NCI-H69 (cell line): Measurements from ENCODE around the gene UBL7.
A peak's percentile ranks its signal among the peaks of the same experiment; 100 is the strongest.

Experiments
- DNase-seq: peaks from one replicate; lab custom pipeline; 2025; lab: John Stamatoyannopoulos, UW

UBL7 gene

DNA sequence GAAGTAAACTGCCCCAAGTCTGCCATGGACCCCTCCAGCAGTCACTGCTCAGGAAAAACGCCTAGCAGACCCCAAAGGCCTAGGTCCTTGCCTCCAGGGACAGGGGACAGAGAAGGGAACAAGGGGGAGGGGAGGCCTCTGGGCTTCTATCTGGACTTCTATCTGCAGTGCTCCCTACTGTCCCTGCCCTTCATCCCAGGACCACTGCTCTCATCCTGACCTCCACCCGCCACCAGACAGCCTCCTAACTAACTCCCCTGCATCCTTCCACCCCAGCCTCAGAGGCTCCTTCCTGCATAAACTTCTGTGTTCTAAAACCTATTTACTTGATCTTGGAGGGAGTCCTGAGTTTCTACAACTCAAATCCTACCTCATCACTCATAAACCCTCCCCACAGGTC is 52.6 kb downstream of the UBL7 start:
- DNase-seq: no peak

GRCh38 chr15:74406992-74407705 is 53.8 kb downstream of the UBL7 start:
- DNase-seq: peak; percentile 12

DNA sequence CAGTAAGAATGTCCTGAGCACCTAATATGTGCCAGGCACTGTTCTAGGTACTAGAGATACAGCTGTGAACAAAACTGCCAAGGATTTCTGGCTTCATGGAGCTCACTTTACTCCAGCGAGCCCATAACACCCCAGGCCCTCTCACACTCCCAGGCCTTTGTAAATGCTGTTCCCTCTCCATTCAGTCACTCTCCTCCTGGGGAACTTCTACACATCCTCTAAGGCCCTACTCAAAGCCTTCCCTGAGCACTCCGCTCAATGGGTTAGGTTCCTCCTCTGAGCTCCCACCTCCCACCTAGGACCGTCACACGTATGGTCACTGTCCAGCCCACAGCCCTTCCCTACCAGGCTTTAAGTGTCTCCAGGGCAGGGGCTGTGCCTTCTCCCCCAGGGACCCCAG is 54.4 kb downstream of the UBL7 start:
- DNase-seq: no peak

DNA sequence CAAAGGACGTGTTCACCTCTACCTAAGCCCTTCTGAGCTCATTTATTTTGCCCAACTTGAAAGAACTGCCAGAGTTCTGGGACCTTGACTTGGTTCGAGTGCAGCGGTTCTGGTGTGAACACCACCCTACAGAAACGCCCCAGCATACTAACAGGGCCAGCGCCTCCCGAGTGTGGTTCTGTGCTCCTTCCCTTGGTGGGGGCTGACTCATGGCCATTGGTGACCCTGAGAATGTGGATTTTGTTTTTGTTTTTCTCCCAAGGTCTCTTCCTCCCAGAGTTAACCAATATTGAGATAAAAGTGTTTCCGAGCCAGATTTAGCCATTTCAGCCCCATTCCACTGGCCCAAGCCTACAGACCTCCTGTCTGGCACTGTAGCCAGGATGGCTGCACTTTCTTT is 55.1 kb downstream of the UBL7 start:
- DNase-seq: no peak

DNA sequence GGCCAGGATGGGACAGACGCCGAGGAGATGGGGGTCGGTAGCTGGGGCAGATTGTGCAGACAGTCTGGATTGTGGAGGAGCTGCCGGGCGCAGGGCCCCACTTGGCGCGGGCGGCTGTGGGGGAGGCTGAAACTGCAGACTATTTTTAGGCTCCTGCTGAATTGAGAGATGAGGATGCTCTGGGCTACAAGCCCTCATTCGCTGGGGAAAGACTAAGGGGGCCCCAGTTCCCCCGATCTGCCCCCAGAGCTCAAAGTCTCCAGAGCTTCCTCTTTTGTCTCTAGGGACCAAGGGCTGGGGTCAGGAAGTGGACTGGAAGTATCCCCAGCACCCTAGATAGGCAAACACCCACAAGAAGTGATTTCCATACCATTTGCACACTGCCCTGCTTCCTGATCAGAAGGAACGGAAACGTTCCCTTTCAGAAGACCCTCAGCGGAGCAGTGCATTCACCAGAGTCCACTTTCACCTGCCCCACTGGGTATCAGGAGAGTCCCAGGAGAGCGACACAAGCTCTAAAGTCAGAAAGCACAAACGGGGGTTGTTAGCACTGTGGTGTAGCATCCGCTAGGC is 56.9 kb downstream of the UBL7 start:
- DNase-seq: no peak

GRCh38 chr15:74403588-74403919 is 57.4 kb downstream of the UBL7 start:
- DNase-seq: no peak

DNA sequence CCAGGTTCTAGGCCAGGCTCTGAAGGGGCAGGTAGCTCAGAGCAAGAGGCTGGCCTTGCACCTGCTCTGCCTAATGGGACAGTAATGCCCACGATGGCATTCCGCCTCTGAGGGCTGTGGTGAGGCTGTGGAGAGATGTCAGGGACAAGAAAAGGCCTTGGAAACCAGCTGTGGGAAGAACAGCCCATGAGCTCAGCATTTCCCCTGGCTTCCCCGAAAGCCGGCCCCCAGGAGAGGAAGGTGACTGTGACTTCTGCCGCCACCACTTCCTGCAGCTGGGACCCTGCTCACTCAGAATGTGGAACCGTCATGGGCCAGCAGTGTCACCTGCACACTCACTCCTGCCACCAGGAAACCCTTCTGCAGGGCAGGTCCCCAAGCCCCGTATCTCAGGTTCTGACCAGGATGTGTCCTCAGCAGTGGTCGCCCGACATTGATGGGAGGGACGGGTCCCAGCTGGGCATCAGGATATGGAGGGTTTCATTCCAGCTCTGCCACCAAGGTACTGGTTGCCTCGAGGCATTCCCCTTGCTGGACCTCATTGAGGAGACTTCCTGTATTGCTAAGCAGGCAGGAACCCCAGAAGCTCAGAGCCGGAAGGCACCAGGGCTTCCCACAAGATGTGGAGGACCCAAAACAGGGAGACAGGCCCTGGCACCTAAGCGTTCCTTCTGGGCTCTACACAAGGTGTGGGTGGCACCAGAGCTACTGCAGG is 57.9 kb downstream of the UBL7 start:
- no peak for DNase-seq

DNA sequence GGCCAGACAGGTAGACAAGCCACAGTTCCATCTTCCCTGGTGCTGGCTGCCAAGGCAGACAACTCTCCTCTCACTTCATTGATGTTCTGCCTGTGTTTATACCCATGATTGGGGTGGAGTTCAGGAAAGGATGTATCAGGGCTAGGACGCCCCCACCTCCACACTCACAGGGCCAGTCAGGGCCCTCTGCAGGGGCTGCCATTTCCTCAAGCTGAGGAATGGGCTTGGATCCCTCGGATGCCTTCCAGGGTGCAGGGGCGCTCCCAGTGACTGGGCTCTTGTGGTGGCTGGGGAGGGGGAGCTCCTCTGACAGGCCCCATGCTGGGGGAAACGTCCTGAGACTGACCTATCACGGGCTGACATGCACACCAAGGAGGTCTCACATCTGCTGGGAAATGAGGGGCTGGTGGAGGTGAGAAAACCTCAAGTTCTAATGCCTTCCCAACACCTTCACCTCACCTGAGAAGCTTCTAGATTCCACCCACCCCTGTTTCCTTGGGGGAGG is 58.6 kb downstream of the UBL7 start:
- no peak for DNase-seq

DNA sequence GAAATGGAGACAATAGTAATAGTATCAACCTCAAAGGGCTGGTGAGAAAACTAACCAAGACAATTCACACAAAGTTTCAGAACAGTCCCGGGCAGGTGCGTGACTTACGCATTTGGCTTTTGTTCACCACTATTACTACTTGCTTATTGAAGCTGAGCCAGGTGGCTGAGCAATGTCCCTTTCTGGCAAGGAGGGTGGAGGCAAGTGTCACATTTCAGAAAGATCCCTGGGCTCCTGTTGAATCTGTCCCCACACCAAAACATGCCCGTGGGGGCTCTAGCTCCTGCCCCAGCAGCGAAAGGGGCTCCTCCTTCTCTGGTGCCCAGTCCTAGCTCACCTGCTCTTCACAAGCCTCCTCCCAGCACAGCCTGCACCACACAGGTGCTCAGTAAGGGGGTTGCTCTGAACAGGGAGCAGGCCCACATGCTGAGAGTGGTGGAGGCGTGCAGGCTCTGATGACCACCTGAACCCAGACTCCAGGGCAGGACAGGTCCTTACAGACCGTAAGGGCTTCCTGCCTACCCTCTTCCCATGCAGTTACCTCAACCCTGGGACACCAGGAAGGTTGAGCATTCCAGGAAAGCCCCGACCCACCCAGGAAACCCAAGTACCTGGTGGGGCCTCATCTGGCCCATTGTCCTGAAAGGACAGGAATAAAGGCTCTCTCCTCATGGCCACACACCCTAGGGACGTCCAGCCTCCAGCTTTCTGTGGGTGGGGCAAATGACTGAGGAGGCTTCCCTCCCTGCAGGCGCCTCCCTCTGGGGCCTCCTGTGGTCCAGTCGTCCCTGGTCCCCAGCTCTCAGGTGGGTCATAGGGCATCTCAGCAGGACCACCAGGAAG is 59.8 kb downstream of the UBL7 start:
- DNase-seq: peak; percentile 17

GRCh38 chr15:74400313-74400860 is 60.6 kb downstream of the UBL7 start:
- no peak for DNase-seq

GRCh38 chr15:74399511-74400312 is 61.2 kb downstream of the UBL7 start:
- no peak for DNase-seq

GRCh38 chr15:74399100-74399499 is 61.9 kb downstream of the UBL7 start:
- no peak for DNase-seq

DNA sequence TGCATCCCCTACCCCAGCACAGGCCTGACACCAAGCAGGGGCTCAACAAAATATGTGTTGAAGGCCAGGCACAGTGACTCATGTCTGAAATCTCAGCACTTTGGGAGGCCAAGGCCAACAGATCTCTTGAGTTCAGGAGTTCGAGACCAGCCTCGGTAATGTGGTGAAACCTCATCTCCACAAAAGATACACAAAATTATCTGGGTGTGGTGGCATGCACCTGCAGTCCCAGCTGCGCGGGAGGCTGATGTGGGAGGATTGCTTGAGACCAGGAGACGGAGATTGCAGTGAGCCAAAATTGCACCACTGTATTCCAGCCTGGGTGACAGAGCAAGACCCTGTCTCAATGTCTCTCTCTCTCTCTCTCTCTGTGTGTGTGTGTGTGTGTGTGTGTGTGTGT is 62.8 kb downstream of the UBL7 start:
- DNase-seq: no peak

DNA sequence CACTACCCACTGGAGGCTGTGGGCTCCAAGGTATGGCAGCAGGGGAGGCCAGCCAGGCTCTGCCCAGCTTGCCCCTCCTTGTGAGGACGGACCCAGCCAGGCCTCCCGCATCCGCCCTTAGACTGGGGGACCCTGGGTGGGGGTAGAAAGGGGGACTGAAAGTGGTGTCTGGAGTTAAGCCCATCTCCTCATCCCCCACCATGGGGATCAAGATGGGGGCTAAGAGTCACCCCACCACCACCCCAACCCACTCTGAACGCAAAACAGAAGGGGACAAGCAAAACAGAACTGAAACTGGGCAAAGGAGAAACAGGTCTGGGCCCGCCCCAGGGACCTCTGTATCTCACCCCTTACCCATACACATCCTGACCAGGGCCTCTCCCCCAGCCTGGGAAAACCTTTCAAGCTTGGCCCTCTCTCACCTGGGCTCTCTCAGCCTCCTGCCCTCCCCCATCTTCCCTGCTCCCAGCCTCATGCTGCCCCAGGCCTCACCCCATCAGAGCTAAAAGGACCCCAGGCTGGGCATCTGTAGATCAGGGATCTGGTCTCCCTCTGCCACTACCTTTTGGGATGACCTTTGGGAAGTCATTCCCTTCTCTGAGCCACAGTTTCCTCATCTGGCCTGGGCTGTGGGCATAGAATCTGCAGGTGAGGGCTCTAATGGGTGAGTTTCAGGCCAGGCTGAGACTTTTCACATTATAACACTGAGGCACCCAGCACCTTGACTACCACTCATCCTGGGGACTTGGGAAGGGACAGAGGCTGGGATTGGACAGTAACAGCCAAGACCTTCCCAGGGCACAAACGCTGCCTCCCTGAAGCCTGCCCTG is 63.5 kb downstream of the UBL7 start:
- DNase-seq: no peak

GRCh38 chr15:74396445-74397238 is 64.3 kb downstream of the UBL7 start:
- peak; percentile 26 for DNase-seq

- no peak for DNase-seq
Measured at GRCh38 chr15:74396146-74396438, 64.9 kb downstream of the UBL7 start.
